GM12892 (cell line): ENCODE results near the gene ANGPTL4.

Source experiments
- POLR2A ChIP-seq: IDR thresholded peaks from 2 replicates; pipeline ENCODE4 v1.6.1; 2011; ENCODE audit warnings: low read depth, low read length, control low read depth
- POLR2AphosphoS5 ChIP-seq: IDR thresholded peaks from 2 replicates; pipeline ENCODE4 v1.6.1; 2011; ENCODE audit warnings: low read depth, low read length, control low read depth

DNA sequence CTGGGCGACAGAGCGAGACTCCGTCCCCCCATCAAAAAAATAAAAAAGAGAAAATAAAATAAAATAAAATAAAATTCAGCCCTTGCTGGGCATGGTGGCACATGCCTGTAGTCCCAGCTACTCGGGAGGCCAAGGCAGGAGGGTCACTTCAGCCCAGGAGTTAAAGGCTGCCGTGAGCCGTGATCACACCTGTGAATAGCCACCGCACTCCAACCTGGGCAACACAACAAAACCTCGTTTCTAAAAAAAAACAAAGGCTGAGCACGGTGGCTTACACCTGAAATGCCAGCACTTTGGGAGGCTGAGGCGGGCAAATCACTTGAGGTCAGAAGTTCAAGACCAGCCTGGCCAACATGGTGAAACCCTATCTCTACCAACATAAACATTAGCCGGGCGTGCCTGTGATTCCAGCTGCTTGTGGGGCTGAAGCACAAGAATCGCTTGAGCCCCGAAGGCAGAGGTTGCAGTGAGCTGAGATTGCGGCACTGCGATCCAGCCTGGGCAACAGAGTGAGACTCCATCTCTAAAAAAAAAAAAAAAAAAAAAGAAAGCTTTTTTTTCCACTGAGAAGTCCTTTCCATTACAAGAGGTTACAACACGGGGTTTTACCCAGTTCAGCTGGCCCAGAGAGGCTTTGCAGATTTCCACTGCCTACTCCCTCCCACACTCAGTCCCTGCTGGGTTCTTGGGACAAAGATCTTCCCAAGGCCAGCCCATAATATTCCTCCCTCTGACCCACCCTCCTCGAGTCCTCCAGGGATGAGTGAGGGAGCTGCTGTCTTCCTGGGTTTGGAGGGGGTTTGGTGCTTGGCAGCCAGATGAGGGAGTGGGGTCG is 6.4 kb downstream of the ANGPTL4 start:
- TF ChIP-seq POLR2AphosphoS5, result no peak
- TF ChIP-seq POLR2A, result no peak
